Measurements from ENCODE around the gene STK25. TPM values are rescaled to one million over a fixed set of nuclear protein-coding genes. Genes with fewer than 3 reads are reported as not detected.
A peak's percentile ranks its signal among the peaks of the same experiment; 100 is the strongest.

Gene STK25
- total RNA-seq, 1 donor from 2014 or later = 192 TPM

DNA sequence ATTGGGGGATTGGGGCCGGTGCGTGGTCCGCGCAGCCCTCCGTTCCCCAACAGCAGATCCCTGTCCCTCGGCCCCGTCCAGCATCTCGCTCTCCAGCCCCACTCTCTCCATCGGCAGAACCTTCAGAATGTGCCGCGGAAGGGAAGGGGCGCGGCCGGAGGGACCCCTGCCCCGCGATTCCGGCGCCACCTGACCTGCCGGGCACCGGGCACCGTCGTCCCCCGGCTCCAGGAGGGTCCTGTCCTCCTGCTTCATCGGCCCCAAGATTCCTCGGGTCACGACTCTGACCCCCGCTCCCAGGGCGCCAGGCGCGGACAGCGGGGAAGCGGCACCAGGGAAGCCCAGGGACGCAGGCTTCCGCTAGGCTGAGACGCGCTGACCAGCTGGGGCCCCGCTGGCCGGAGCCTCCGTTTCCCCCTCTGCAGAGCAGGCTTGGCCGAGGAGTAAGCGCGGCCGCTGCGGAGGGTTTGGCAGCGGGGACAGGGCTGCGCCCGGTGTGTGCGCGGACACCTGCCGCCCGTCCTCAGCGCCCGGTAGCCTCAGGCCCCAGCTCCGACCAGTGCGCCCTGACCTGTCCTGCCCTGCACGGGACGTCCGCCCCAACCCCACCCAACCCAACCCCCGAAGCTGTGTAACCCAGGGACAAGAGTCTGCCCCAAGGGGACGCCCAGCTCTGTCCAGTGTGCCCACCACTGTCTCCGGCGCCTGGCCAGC lies 33.3 kb upstream of the STK25 start:
- TF ChIP-seq, protein P1, sequence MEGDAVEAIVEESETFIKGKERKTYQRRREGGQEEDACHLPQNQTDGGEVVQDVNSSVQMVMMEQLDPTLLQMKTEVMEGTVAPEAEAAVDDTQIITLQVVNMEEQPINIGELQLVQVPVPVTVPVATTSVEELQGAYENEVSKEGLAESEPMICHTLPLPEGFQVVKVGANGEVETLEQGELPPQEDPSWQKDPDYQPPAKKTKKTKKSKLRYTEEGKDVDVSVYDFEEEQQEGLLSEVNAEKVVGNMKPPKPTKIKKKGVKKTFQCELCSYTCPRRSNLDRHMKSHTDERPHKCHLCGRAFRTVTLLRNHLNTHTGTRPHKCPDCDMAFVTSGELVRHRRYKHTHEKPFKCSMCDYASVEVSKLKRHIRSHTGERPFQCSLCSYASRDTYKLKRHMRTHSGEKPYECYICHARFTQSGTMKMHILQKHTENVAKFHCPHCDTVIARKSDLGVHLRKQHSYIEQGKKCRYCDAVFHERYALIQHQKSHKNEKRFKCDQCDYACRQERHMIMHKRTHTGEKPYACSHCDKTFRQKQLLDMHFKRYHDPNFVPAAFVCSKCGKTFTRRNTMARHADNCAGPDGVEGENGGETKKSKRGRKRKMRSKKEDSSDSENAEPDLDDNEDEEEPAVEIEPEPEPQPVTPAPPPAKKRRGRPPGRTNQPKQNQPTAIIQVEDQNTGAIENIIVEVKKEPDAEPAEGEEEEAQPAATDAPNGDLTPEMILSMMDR (IDR thresholded peaks at IDR 0.05; ENCODE audit: unreplicated experiment) = no peak
- peak overlapping the region; percentile 9 for H3K4me3 Mint-ChIP-seq
- H3K27me3 Mint-ChIP-seq (ENCODE audit: low read depth) = peaks cover 20% of the 10 kb centered on the region
- H3K27ac Mint-ChIP-seq = no peak overlapping the region
- no peaks in the 10 kb centered on the region for H3K9me3 Mint-ChIP-seq
- no peaks in the 10 kb centered on the region for H3K36me3 Mint-ChIP-seq
- peaks cover 4% of the 10 kb centered on the region for H3K4me1 Mint-ChIP-seq
- no peak for DNase-seq (ENCODE audit: low spot score in 2 of 2, unreplicated experiment in 2 of 2)

DNA sequence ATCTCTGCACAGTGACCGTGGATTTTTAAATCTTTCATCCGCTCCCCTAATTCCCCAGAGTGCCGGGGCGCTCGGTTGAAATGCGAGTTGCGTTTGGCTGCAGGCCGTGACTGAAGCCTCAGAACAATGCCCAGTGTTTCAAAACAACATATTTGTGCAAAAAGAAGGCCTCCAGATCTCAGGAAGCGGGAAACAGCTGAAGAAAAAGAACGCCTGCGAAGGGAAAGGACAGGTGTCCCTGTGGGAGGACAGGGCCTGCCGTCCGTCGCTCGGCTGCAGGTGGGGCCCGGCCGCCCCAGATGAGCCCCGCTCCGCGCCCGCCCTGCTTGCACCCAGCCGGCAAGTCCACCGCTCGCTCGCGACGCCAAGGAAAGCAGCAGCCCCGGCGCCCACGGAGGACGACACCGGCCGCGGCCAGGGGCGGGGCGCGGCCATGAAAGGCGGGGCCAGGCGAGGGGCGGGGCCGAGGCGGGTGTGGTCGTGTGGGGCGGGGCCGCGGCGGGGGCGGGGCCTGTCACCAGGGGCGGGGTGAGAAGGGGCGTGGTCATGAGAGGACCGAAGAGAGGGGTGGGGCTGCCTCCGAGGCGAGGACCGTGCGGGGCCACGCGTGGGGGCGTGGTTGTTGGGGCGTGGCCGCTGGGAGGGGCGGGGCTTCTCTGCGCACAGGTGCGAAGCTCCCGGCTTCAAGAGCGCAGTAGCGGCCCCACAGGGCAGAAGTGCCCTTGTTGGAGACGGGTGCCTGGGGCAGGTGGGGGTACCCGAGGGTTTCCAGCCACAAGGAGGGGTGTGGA lies 32.6 kb upstream of the STK25 start:
- peak in 1 of 2 experiments; percentile 71 for DNase-seq (ENCODE audit: low spot score in 2 of 2, unreplicated experiment in 2 of 2)
- Mint-ChIP-seq H3K4me1 (peaks cover 7% of the 10 kb centered on the region), H3K4me3 (peak overlapping the region; percentile 62), H3K27me3 (ENCODE audit: low read depth) (peaks cover 20% of the 10 kb centered on the region), H3K9me3 (no peaks in the 10 kb centered on the region), H3K27ac (peak overlapping the region; percentile 57), H3K36me3 (no peaks in the 10 kb centered on the region)
- TF ChIP-seq, protein P1 (IDR thresholded peaks at IDR 0.05; ENCODE audit: unreplicated experiment) = no peak

- Mint-ChIP-seq H3K36me3 (no peaks in the 10 kb centered on the region), H3K9me3 (no peaks in the 10 kb centered on the region), H3K4me1 (peaks cover 9% of the 10 kb centered on the region), H3K27ac (peak overlapping the region; percentile 57), H3K27me3 (ENCODE audit: low read depth) (peaks cover 20% of the 10 kb centered on the region), H3K4me3 (peak overlapping the region; percentile 62)
- no peak for DNase-seq (ENCODE audit: low spot score in 2 of 2, unreplicated experiment in 2 of 2)
- TF ChIP-seq, protein P1 (IDR thresholded peaks at IDR 0.05; ENCODE audit: unreplicated experiment) = no peak
Observed at GRCh38 chr2:241540401-241540770, 32.0 kb upstream of the STK25 start.

DNA sequence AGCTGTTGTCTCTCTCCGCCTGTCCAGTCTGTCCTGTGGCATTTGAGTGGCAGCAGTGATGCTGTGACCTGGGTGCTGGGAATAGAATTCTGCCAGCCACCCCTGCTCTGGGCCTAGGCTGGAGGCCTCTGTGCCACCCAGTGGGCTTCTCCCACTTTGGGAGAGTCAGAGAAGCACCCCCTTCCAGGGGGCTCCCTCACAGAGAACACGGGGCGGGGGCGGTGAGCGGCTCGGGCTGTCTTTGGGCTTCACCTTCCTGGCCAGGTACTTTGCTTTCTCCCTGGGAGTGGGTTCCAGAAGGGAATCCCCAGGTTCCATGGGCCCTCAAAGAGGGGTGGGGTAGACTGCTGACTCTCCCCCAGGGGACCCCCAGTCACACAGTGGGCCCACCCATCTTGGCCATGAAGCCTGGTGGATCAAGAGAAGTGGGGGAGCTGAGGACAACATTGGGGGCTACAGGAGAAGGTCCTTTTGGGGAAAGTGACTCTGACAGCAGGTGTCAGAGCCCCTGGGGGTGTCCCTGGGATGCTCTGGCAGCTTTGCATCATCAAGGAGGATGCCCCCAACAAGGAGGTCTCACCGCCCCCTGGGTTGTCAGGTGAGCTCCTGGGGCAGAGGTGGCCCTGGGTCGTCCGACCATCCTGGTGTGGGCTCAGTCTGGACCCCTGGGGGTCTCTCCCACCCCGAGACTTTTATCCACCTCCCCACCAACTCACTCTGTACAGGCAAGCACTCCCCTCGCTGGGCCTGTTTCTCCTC lies 31.4 kb upstream of the STK25 start:
- peaks cover 20% of the 10 kb centered on the region for H3K27me3 Mint-ChIP-seq (ENCODE audit: low read depth)
- H3K9me3 Mint-ChIP-seq = no peaks in the 10 kb centered on the region
- no peak overlapping the region for H3K27ac Mint-ChIP-seq

More for the DNA sequence above, 31.4 kb upstream of the STK25 start:
- Mint-ChIP-seq H3K36me3 (no peaks in the 10 kb centered on the region), H3K4me1 (peaks cover 9% of the 10 kb centered on the region), H3K4me3 (no peak overlapping the region)
- TF ChIP-seq, protein P1 (IDR thresholded peaks at IDR 0.05; ENCODE audit: unreplicated experiment) = no peak
- DNase-seq (ENCODE audit: low spot score in 2 of 2, unreplicated experiment in 2 of 2) = no peak
